Mucosa of gallbladder (tissue), 1 donor: ENCODE results near the gene RLN3. TPM values are rescaled to one million over a fixed set of nuclear protein-coding genes. Genes with fewer than 3 reads are reported as not detected.
A peak's percentile ranks its signal among the peaks of the same experiment; 100 is the strongest.
"Not testable (repeated sequence)": the region's sequence is repeated elsewhere in the genome, so short reads cannot be mapped to it uniquely, and the experiment has no call there.

Source experiments
- DNase-seq: peaks from one replicate; pipeline ENCODE4 v3.0.0-alpha.2; 2020; ENCODE audit warnings: low spot score
- total RNA-seq: library from RNA; stranded (reverse); gene quantifications from one replicate; pipeline ENCODE4 v1.2.1, GENCODE V29; 2021
- donor health status: DM: no; HTN: no; CAD: no.

Gene RLN3
- total RNA-seq, 1 donor from 2014 or later = not detected

GRCh38 chr19:14021474-14021873 lies 6.5 kb upstream of the RLN3 start:
- DNase-seq = no peak

- DNase-seq = no peak
Observed at GRCh38 chr19:14022469-14022868, 5.5 kb upstream of the RLN3 start.

GRCh38 chr19:14023404-14024235 lies 4.3 kb upstream of the RLN3 start:
- DNase-seq = peak; percentile 38

GRCh38 chr19:14026652-14027192 lies 1.2 kb upstream of the RLN3 start:
- DNase-seq = not testable (repeated sequence)

GRCh38 chr19:14028901-14029300 lies 953 bp downstream of the RLN3 start:
- no peak for DNase-seq

GRCh38 chr19:14030997-14031718 lies 3.2 kb downstream of the RLN3 start:
- DNase-seq = no peak

GRCh38 chr19:14031719-14032480 lies 4.0 kb downstream of the RLN3 start, which contains the start of gene IL27RA:
Gene IL27RA, plus strand, starts transcription at chr19:14031762. Its CDS starts 111 bp downstream, at chr19:14031873.
- DNase-seq = peak; percentile 41

- no peak for DNase-seq
Observed at GRCh38 chr19:14033946-14034345, 6.0 kb downstream of the RLN3 start.

- DNase-seq = not testable (repeated sequence)
Observed at GRCh38 chr19:14035159-14035558, 7.2 kb downstream of the RLN3 start.

GRCh38 chr19:14035706-14036105 lies 7.8 kb downstream of the RLN3 start:
- no peak for DNase-seq

- no peak for DNase-seq
Observed at GRCh38 chr19:14039181-14039580, 11.2 kb downstream of the RLN3 start.

- peak; percentile 39 for DNase-seq
Observed at GRCh38 chr19:14042659-14043608, 15.0 kb downstream of the RLN3 start.

GRCh38 chr19:14047866-14048265 lies 19.9 kb downstream of the RLN3 start:
- not testable (repeated sequence) for DNase-seq

GRCh38 chr19:14048443-14049153 lies 20.6 kb downstream of the RLN3 start:
- peak; percentile 49 for DNase-seq

GRCh38 chr19:14050512-14050911 lies 22.6 kb downstream of the RLN3 start:
- no peak for DNase-seq

GRCh38 chr19:14050961-14051360 lies 23.0 kb downstream of the RLN3 start:
- not testable (repeated sequence) for DNase-seq

GRCh38 chr19:14051980-14052379 lies 24.0 kb downstream of the RLN3 start:
- no peak for DNase-seq

GRCh38 chr19:14052470-14052869 lies 24.5 kb downstream of the RLN3 start:
- DNase-seq = no peak

- DNase-seq = no peak
Observed at GRCh38 chr19:14053032-14053431, 25.1 kb downstream of the RLN3 start.

GRCh38 chr19:14053500-14053899 lies 25.6 kb downstream of the RLN3 start:
- no peak for DNase-seq
